HG03039 (cell line): Measurements from ENCODE around the gene ZNF644.

Experiments
- ATAC-seq: cut with Tn5 transposase; IDR thresholded peaks from one replicate; pipeline ENCODE4 v1.9.1; 2021; ENCODE audit warnings: mild to moderate bottlenecking, moderate library complexity; ENCODE audit not compliant: unreplicated experiment

Gene ZNF644

DNA sequence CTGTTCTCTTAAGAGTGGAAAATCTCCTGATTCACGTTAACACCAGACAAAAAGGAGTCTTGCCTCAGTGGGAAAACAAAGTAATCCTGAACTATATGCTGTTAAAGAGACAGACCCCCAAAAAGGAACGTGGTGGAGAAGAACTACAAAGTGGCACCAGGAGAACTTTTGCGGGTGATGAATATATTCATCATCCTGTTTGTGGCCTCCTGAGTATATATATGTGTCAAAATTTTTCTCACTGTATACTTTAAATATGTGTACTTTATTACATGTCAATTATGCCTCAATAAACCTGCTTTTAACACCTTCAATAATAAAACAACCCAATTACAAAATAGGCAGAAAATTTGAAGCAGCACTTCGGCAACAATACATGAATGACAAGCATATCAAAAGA lies 31.1 kb downstream of the ZNF644 start:
- no peak for ATAC-seq

DNA sequence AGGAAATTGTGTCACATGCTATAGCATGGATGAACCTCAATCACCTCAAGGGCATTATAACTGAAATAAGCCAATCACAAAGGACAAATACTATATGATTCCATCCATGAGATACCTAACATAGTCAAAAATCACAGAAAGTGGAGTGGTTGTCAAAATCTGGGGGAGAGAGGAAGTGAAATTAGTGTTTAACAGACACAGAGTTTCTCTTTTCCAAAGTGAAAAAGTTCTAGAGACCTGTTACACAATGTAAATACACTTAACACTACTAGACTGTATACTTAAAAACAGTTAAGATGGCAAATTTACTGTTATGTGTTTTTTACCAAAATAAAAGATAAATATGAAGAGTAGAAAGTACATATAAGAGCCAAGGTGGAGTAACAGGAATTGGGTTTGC lies 31.8 kb downstream of the ZNF644 start:
- no peak for ATAC-seq

DNA sequence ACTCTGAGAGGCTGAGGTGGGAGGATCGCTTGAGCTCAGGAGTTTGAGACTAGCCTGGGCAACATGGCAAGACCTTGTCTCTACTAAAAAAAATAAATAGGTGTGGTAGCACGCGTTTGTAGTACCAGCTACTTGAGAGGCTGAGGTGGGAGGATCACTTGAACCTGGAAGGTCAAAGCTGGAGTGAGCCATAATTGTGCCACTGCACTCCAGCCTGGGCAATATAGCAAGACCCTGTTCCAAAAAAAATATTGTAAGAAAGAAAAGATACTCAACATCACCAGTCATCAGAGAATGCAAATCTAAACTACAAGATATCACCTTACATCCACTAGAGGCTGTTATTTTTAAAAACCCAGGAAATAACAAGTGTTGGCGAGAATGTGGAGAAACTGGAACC lies 32.5 kb downstream of the ZNF644 start:
- ATAC-seq = no peak

GRCh38 chr1:90987841-90988240 lies 34.0 kb downstream of the ZNF644 start:
- ATAC-seq = no peak

GRCh38 chr1:90986953-90987352 lies 34.9 kb downstream of the ZNF644 start:
- no peak for ATAC-seq

- no peak for ATAC-seq
Measured at GRCh38 chr1:90977522-90977921, 44.3 kb downstream of the ZNF644 start.

- no peak for ATAC-seq
Measured at GRCh38 chr1:90973897-90974798, 47.7 kb downstream of the ZNF644 start.

GRCh38 chr1:90970208-90970607 lies 51.6 kb downstream of the ZNF644 start:
- no peak for ATAC-seq

DNA sequence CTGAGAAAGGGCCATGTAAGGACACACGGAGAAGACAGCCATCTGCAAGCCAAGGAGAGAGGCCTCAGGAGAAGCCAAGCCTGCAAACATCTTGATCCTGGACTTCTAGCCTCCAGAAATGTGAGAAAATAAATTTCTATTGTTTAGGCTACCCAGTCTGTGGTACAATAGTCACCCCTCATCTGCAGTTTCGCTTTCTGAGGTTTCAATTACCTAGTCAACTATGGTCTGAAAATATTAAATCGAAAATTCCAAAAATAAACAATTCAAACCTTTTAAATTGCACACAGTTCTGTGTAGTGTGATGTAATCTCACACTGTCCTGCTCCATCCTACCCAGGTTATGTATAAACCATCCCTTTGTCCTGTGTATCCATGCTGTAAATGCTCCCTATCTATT lies 52.6 kb downstream of the ZNF644 start:
- ATAC-seq = no peak

DNA sequence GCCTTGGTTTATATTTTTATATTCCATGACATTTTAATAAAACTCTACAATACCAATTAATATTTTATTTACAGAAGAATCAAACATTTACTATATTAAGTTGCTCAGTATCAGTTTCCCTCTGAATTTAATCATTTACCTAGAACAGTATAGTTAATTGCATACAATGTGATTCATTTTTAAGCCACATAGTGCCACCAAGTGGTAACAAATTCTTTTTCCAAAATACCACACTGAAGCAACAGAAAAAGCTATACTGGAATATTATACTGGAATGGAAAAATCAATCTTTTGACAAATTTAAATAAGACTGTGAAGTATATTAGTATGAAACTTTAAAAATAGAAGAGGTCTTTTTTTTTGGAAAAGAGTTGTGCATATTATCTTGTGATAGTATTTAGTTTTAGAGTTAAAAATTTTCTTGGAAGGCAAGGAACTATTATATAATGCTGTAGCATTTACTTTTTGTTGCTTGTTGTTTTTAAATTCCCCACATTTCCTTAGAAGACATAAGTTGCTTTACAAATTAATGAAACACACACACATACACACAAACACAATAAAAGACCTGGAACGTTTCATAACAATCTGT lies 57.3 kb downstream of the ZNF644 start:
- ATAC-seq = no peak

GRCh38 chr1:90963651-90964050 lies 58.2 kb downstream of the ZNF644 start:
- no peak for ATAC-seq

- ATAC-seq = no peak
Measured at GRCh38 chr1:90963236-90963635, 58.6 kb downstream of the ZNF644 start.

DNA sequence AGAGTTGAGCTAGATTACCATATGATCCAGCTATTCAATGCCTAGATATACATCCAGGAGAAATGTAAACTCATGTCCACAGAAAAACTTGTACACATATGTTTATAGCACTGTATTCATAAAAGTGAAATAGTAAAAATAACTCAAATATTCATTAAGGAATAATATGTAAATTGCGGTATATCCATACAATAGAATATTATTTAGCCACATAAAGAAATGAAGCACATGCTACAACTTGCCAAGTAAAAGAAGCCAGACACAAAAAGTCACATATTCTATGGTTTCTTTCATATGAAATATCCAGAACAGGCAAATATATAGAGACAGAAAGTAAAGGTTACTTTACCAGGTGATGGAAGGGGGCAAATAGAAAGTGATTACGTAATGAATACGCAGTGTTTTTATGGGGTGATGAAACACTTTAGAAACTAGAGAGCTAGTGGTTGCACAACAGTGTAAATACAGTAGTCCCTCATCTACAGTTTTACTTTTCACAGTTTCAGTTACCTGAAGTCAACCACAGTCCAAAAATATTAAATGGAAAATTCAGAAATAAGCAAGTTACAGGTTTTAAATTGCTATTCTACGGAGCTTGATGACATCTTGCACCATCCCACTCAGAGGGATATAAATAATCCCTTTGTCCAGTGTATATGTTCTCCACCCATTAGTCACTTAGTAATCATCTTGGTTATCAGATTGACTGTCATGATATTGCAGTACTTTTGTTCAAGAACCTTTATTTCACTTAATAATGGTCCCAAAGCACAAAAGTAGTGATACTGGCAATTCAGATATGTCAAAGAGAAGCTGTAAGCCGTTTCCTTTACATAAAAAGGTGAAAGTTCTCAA lies 62.3 kb downstream of the ZNF644 start:
- no peak for ATAC-seq

GRCh38 chr1:90957497-90957896 lies 64.3 kb downstream of the ZNF644 start:
- ATAC-seq = no peak

GRCh38 chr1:90955769-90956168 lies 66.1 kb downstream of the ZNF644 start:
- ATAC-seq = no peak

DNA sequence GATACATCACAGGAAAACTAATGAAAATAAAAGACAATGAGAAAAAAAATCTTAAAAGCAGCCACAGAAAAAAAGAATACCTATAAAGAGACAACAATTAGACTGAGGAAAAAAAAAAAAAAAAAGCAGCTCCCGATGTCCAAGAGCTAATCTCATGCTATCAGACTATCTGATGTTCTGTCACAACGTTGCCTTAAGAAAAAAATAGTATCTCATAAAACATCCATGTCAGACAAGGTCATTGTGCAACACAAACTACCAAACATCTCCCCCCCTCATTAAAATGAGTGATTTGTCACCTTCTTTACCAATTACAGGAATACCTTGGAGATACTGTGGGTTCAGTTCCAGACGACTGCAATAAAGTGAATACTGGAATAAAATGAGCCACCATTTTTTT lies 68.9 kb downstream of the ZNF644 start:
- ATAC-seq = no peak

GRCh38 chr1:90951009-90951408 lies 70.8 kb downstream of the ZNF644 start:
- ATAC-seq = no peak

DNA sequence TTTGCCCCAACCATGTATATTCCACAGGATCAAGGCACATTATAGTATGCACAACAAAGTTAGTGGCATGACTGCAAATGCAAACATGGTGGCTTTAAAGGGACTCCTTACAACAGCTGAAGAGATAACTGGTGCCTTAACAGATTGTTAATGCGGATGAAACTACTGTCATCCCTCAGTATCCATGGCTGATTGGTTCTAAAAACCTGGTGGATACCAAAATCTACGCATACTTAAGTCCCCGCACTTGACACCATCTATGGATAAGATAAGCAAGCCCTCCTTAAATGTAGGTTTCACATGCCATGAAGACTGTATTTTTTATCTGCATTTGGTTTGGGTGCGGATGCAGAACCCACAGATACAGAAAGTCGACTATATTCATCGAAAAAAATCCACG lies 73.5 kb downstream of the ZNF644 start:
- no peak for ATAC-seq

DNA sequence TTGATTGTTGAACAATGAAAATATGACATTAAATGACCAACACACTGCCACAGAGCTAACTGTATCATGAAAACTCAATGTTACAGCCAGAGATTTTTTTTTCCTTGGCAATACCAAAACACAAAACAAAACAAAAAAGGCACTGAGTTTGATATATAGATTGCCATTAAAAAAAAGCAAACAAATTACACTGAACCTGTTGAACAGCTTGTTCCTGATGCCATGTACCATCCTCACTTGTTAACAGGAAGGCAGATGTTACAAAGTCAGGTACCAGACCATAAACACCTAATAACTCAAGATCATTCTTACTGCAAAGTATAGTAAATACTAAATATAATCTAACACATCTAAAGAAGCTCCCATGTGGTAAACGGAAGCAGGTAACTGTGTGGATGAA lies 75.2 kb downstream of the ZNF644 start:
- ATAC-seq = no peak

DNA sequence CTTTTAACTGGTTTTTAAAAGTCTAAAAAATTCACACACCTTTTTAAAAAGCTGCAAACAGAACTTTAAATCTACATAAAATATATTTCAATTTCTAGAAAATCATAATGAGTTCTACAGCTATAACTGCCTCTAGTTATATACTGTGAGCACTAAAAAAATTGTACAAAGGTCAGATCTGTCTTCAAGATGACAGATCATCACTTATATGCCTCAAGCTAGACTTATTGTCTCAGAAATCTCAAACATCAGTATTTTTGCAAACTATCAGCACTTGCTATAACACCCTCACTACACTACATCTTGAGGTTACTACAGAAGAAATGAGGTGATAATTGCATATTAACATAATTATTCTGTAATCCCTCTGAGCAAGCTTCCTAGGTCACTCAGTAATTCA lies 76.5 kb downstream of the ZNF644 start:
- ATAC-seq = no peak

GRCh38 chr1:90943966-90944365 lies 77.9 kb downstream of the ZNF644 start:
- no peak for ATAC-seq

DNA sequence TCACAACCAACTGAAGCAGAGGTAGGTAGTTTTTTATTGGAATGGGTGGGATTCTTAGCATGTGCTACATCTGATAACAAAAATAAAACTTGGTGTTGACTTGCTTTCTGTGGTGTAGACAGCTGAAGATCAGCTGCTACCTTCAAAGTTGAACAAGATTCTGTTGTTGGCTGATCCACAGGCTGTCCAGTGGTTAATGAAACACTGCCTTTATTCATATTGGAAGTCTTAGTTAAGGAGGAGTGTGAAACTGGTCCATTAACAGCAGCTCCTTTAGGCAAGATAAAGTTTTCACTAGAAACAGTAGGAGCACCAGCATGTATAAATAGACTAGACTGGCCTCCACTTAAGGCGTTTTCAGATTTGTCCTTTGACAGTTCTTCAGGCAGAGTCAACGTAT lies 81.1 kb downstream of the ZNF644 start:
- no peak for ATAC-seq
